ENCODE measurements around the gene ZCWPW1.
"Not testable (repeated sequence)": the region's sequence is repeated elsewhere in the genome, so short reads cannot be mapped to it uniquely, and the experiment has no call there.

Gene ZCWPW1

DNA sequence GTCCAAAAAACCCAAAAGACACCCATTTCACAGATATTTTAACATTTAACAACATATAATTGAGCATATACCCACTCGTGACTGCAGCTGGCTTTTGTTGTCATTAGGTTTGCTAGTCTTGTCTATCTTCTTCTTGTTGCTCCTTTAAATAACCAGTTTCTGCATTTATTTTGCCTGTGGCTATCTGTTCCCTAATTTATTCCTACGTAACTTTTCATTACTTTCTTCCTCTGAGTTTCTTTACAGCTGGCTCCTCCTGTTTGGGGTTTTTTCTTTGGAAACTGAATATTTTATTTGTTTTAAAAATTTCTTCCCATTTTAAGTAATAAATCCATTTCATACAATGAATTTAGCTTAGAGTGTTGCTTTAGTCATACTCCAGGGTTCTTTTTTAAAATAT lies 40.8 kb downstream of the ZCWPW1 start:
- TF ChIP-seq, protein P1, sequence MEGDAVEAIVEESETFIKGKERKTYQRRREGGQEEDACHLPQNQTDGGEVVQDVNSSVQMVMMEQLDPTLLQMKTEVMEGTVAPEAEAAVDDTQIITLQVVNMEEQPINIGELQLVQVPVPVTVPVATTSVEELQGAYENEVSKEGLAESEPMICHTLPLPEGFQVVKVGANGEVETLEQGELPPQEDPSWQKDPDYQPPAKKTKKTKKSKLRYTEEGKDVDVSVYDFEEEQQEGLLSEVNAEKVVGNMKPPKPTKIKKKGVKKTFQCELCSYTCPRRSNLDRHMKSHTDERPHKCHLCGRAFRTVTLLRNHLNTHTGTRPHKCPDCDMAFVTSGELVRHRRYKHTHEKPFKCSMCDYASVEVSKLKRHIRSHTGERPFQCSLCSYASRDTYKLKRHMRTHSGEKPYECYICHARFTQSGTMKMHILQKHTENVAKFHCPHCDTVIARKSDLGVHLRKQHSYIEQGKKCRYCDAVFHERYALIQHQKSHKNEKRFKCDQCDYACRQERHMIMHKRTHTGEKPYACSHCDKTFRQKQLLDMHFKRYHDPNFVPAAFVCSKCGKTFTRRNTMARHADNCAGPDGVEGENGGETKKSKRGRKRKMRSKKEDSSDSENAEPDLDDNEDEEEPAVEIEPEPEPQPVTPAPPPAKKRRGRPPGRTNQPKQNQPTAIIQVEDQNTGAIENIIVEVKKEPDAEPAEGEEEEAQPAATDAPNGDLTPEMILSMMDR (IDR thresholded peaks at IDR 0.05; ENCODE audit: low read depth, low read length, missing control alignments), result no peak
- DNase-seq (ENCODE audit: low read depth), result no peak
- no peak overlapping the region for H3K4me3 ChIP-seq (ENCODE audit: low read depth, low read length)

DNA sequence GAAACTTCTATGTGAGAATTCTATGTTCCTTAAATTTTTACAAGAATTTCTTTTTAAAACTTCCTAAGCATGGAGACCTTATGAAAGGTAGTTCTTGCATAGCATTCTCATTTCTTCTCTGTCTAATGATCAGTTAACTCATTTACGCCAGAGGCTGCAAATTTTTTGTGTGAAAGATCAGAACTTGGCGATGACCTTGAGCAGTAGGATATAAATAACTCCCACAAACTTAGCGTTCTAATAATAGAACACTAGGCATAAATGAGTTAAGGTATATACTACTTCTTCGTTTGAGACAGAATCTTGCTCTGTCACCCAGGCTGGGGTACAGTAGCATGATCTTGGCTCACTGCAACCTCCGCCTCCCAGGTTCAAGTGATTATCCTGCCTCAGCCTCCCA lies 41.6 kb downstream of the ZCWPW1 start:
- DNase-seq (ENCODE audit: low read depth), result no peak
- TF ChIP-seq, protein P1 (IDR thresholded peaks at IDR 0.05; ENCODE audit: low read depth, low read length, missing control alignments), result no peak
- H3K4me3 ChIP-seq (ENCODE audit: low read depth, low read length), result no peak overlapping the region

DNA sequence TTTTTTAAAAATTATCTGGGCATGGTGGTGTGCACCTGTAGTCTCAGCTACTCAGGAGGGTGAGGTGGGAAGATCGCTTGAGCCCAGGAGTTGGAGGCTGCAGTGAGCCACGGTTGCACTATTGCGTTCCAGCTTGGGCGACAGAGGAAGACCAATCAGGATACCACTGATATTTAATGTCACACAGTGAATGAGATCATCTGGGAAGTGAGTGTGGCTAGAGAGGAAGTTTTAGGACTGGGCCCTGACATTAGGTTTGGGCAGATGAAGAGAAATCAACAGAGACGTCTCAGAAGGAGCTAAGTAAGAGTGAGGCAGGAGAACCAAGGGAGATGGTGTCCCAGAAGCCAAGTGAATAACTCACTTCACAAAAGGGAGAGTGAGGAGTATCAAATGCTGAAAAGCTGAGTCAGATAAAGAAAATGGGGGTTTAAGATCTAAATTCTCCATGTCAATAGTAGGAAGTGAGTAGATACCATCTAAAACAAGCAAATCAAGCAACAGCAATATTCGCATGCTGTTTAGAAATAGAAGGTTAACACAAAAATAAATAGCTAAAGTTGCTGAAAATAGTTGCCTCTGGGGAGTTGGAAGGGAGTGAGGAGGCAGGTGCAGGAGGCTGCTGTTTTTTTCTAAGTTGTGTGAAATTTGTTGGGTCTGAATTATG lies 43.7 kb downstream of the ZCWPW1 start:
- DNase-seq (ENCODE audit: low read depth), result no peak
- TF ChIP-seq, protein P1 (IDR thresholded peaks at IDR 0.05; ENCODE audit: low read depth, low read length, missing control alignments), result no peak
- no peak overlapping the region for H3K4me3 ChIP-seq (ENCODE audit: low read depth, low read length)

DNA sequence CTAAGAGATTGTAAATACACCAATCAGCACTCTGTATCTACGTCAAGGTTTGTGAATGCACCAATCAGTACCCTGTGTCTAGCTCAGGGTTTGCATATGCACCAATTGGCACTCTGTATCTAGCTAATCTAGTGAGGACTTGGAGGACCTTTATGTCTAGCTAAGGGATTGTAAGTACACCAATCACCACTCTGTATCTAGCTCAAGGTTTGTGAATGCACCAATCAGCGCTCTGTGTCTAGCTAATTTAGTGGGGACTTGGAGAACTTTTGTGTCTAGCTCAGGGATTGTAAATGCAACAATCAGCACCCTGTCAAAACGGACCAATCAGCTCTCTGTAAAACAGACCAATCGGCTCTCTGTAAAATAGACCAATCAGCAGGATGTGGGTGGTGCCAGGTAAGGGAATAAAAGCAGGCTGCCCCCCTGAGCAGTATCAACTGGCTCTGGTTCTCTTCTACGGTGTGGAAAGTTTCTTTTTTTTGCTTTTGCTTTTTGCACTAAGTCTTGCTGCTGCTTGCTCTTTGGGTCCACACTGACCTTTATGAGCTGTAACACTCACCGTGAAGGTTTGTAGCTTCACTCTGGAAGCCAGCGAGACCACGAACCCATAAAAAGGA lies 46.2 kb downstream of the ZCWPW1 start:
- H3K4me3 ChIP-seq (ENCODE audit: low read depth, low read length); DNase-seq (ENCODE audit: low read depth): not testable (repeated sequence)

DNA sequence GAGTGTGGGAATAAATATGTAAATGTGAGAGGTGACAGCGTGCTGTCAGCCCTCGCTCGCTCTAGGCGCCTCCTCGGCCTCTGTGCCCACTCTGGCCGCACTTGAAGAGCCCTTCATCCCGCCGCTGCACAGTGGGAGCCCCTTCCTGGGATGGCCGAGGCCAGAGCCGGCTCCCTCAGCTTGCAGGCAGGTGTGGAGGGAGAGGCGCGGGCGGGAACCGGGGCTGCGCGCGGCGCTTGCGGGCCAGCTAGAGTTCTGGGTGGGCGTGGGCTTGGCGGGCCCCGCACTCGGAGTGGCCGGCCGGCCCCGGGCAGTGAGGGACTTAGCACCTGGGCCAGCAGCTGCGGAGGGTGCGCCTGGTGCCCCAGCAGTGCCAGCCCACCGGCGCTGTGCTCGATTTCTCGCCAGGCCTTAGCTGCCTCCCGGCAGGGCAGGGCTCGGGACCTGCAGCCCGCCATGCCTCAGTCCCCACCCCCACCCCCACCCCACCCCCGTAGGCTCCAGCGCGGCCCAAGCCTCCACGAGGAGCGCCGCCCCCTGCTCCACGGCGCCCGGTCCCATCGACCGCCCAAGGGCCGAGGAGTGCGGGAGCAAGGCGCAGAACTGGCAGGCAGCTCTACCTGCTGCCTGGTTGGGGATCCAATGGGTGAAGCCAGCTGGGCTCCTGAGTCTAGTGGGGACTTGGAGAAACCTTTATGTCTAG lies 46.8 kb downstream of the ZCWPW1 start:
- not testable (repeated sequence) for H3K4me3 ChIP-seq (ENCODE audit: low read depth, low read length); DNase-seq (ENCODE audit: low read depth)

DNA sequence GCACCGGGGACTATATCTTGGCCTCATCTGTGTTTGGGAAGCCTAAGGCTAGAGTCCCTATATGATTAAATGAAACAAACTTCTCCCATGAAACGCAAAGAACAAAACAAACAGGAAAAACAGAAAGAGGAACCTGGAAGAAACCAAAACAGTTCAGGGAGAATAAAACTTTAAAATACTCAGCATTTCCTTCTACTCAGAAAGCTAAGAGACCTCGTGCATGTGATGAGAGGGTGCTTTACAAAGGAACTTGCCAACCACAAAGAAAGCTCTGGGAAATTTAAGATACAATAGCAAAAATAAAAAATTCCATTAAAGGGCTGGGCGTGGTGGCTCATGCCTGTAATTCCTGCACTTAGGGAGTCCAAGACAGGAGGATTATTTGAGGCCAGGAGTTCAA lies 48.3 kb downstream of the ZCWPW1 start:
- TF ChIP-seq, protein P1 (IDR thresholded peaks at IDR 0.05; ENCODE audit: low read depth, low read length, missing control alignments), result no peak
- no peak for DNase-seq (ENCODE audit: low read depth)
- no peak overlapping the region for H3K4me3 ChIP-seq (ENCODE audit: low read depth, low read length)

DNA sequence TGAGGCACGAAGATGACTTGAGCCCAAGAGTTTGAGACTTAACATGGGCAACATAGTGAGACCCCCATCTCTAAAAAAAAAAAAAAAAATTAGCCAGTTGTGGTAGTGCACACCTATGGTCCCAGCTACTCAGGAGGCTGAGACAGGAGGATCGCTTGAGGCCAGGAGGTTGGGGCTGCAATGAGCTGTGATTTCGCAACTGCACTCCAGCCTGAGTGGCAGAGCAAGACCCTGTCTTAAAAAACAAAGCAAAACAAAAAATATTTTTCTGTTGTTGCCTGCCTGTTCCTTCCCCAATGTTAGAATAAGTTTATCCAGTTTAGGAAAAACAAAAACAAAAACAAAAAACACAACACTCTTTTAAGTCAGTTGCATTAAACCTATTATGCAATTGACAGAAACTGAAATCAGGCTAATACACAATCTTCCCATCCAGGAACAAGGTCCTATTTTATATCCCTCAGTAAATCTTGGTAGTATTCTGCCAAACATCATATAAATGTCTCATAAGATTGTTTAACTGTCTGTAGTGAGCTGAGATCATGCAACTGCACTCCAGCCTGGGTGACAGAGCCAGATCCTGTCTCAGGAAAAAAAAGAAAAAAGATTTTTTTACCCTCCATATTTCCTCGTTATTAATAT lies 50.3 kb downstream of the ZCWPW1 start:
- no peak for DNase-seq (ENCODE audit: low read depth)
- no peak overlapping the region for H3K4me3 ChIP-seq (ENCODE audit: low read depth, low read length)
- TF ChIP-seq, protein P1 (IDR thresholded peaks at IDR 0.05; ENCODE audit: low read depth, low read length, missing control alignments), result no peak
